Upper lobe of left lung (tissue), 4 donors: Measurements from ENCODE around the gene GK2.

Source experiments
- CTCF ChIP-seq, 6 experiments: fragments of 450-650 bp in 4 of 6; fragments of 200-600 bp in 2 of 6; sonication (generic) in 2 of 6; IDR thresholded peaks; one replicate each; pipeline ENCODE4 v1.5.1; 2016 to 2019; ENCODE audit warnings: antibody characterized with exemption in 6 of 6
- POLR2A ChIP-seq, 4 donors: fragments of 450-650 bp; IDR thresholded peaks; one replicate each; pipeline ENCODE4 v1.5.1; 2016 to 2017; ENCODE audit warnings: antibody characterized with exemption in 4 of 4, mild to moderate bottlenecking in 2 of 4

- no peak for TF ChIP-seq CTCF (IDR thresholded peaks at IDR 0.05)
- TF ChIP-seq POLR2A (IDR thresholded peaks at IDR 0.05): no peak
These were observed 38.1 kb upstream of the GK2 start for GRCh38 chr4:79446145-79446544.
